Measurements from ENCODE around the gene FGFRL1. TPM values are rescaled to one million over a fixed set of nuclear protein-coding genes. Genes with fewer than 3 reads are reported as not detected.
A peak's percentile ranks its signal among the peaks of the same experiment; 100 is the strongest.

The FGFRL1 gene
- total and polyA plus RNA-seq, 2 of the 13 experiments (the other 11 are each of a cell fraction or from before 2014, with no cell fraction given) = 19.1 to 30.6 TPM

GRCh38 chr4:997375-998071 lies 13.9 kb upstream of the FGFRL1 start (continued):
- TF ChIP-seq BCLAF1 (IDR thresholded peaks at IDR 0.05) (no peak), NR1H2 (CRISPR knock-in tag; IDR thresholded peaks at IDR 0.05; ENCODE audit: borderline replicate concordance, low read depth) (no peak), ZBTB10 (CRISPR knock-in tag; IDR thresholded peaks at IDR 0.05; ENCODE audit: borderline replicate concordance) (0 out of 2 replicates have a peak, but pooled peaks have one; percentile 29), AGO2 (optimal IDR thresholded peaks at IDR 0.05; ENCODE audit: low read depth, low read length) (peak; percentile 44), SAP130 (CRISPR knock-in tag; IDR thresholded peaks at IDR 0.05; ENCODE audit: low read depth) (0 out of 2 replicates have a peak, but pooled peaks have one; percentile 4), NR2F2 (IDR thresholded peaks at IDR 0.05; ENCODE audit: borderline replicate concordance, low read depth) (no peak), ZGPAT (CRISPR knock-in tag; IDR thresholded peaks at IDR 0.05) (peak; percentile 21; the same call in 1 of the 2 replicates), EZH2 (conservative IDR thresholded peaks at IDR 0.05; ENCODE audit: low read depth, low read length) (no peak), RAD21 (CRISPR knock-in tag; IDR thresholded peaks at IDR 0.05) (0 out of 2 replicates have a peak, but pooled peaks have one; percentile 18), ZNF563 (CRISPR knock-in tag; IDR thresholded peaks at IDR 0.05) (0 out of 2 replicates have a peak, but pooled peaks have one; percentile 23), MYNN (CRISPR knock-in tag; IDR thresholded peaks at IDR 0.05; ENCODE audit: low read depth) (no peak)

Data from HepG2 (cell line).